ENCODE results near the gene CAPN9. TPM values are rescaled to one million over a fixed set of nuclear protein-coding genes. Genes with fewer than 3 reads are reported as not detected.
A peak's percentile ranks its signal among the peaks of the same experiment; 100 is the strongest.

The CAPN9 gene
- total and polyA plus RNA-seq, 4 donors = not detected

GRCh38 chr1:230823426-230823825 is 76.2 kb downstream of the CAPN9 start:
- H3K27ac ChIP-seq (ENCODE audit: low read depth in 1 of 2, low read length in 2 of 2) = no peak overlapping the region
- peaks cover 5 to 13% (median 6%) of the 10 kb centered on the region in 4 donors for H3K4me1 ChIP-seq (ENCODE audit: control insufficient read depth in 4 of 4, insufficient read depth in 4 of 4, low read length in 3 of 4)
- no peak for DNase-seq (ENCODE audit: low spot score)
- 79% methylated on average over 6 of the region's 6 CpGs for WGBS
- TF ChIP-seq FOXA2 (IDR thresholded peaks at IDR 0.05) (no peak), SP1 (IDR thresholded peaks at IDR 0.05) (no peak), RAD21 (IDR thresholded peaks at IDR 0.05) (no peak)
- H3K36me3 ChIP-seq (ENCODE audit: control insufficient read depth in 4 of 4, insufficient read depth in 3 of 4, low read depth in 1 of 4, low read length in 3 of 4) = no peaks in the 10 kb centered on the region
- H3K9ac ChIP-seq (ENCODE audit: low read depth in 1 of 2, low read length in 2 of 2) = no peak overlapping the region
- H3K27me3 ChIP-seq (ENCODE audit: control insufficient read depth in 4 of 4, insufficient read depth in 4 of 4, low read length in 3 of 4) = no peaks in the 10 kb centered on the region
- no peaks in the 10 kb centered on the region for H3K9me3 ChIP-seq (ENCODE audit: control insufficient read depth in 4 of 4, low read length in 3 of 4)
- no peak overlapping the region for H3K4me3 ChIP-seq (ENCODE audit: low read depth in 1 of 3, low read length in 3 of 3)

- 81% methylated on average over 3 of the region's 3 CpGs for WGBS
- Histone ChIP-seq H3K9me3 (ENCODE audit: control insufficient read depth in 4 of 4, low read length in 3 of 4) (no peaks in the 10 kb centered on the region), H3K9ac (ENCODE audit: low read depth in 1 of 2, low read length in 2 of 2) (no peak overlapping the region), H3K27me3 (ENCODE audit: control insufficient read depth in 4 of 4, insufficient read depth in 4 of 4, low read length in 3 of 4) (no peaks in the 10 kb centered on the region), H3K27ac (ENCODE audit: low read depth in 1 of 2, low read length in 2 of 2) (no peak overlapping the region), H3K36me3 (ENCODE audit: control insufficient read depth in 4 of 4, insufficient read depth in 3 of 4, low read depth in 1 of 4, low read length in 3 of 4) (no peaks in the 10 kb centered on the region), H3K4me3 (ENCODE audit: low read depth in 1 of 3, low read length in 3 of 3) (no peak overlapping the region), H3K4me1 (ENCODE audit: control insufficient read depth in 4 of 4, insufficient read depth in 4 of 4, low read length in 3 of 4) (peaks cover 5 to 13% (median 6%) of the 10 kb centered on the region in 4 donors)
- TF ChIP-seq MAX (IDR thresholded peaks at IDR 0.05) (no peak), REST (IDR thresholded peaks at IDR 0.05) (no peak), FOXA2 (IDR thresholded peaks at IDR 0.05) (no peak), ATF3 (IDR thresholded peaks at IDR 0.05) (no peak), TAF1 (conservative IDR thresholded peaks at IDR 0.05) (no peak), CTCF (IDR thresholded peaks at IDR 0.05; ENCODE audit: low read depth, low read length, missing input control) (no peak), NR2F2 (IDR thresholded peaks at IDR 0.05) (no peak), RAD21 (IDR thresholded peaks at IDR 0.05) (no peak), HNF4A (conservative IDR thresholded peaks at IDR 0.05) (no peak), YY1 (IDR thresholded peaks at IDR 0.05) (no peak), HNF4G (IDR thresholded peaks at IDR 0.05) (no peak), ZBTB33 (IDR thresholded peaks at IDR 0.05) (no peak), FOXA1 (IDR thresholded peaks at IDR 0.05) (no peak), JUND (IDR thresholded peaks at IDR 0.05) (no peak)
- DNase-seq (ENCODE audit: low spot score) = peak; percentile 31
Observed at GRCh38 chr1:230823931-230824381, 76.8 kb downstream of the CAPN9 start.

Data from liver (tissue), 9 donors.